SK-N-MC (cell line): ENCODE data around the gene TMEM121B.

Experiments
- EZH2 ChIP-seq: fragments of 200-600 bp; sonication (generic); IDR thresholded peaks from one replicate; pipeline ENCODE4 v1.6.1; 2017; ENCODE audit warnings: antibody characterized with exemption
- FOXP2 ChIP-seq: optimal IDR thresholded peaks from 2 replicates; pipeline ENCODE3; 2011; ENCODE audit warnings: mild to moderate bottlenecking, moderate library complexity; ENCODE audit not compliant: insufficient read depth; ENCODE audit errors: extremely low read length, control extremely low read depth
- POLR2AphosphoS5 ChIP-seq: IDR thresholded peaks from 2 replicates; pipeline ENCODE4 v1.6.1; 2012; ENCODE audit warnings: mild to moderate bottlenecking, low read depth, low read length, borderline replicate concordance

GRCh38 chr22:17117400-17117799 is 3.8 kb downstream of the TMEM121B start:
- TF ChIP-seq POLR2AphosphoS5 (no peak), EZH2 (no peak), FOXP2 (no peak)
